GM18508 (cell line): ENCODE measurements around the gene NES.

Source experiments
- ATAC-seq: cut with Tn5 transposase; IDR thresholded peaks from one replicate; pipeline ENCODE4 v1.9.1; 2021; ENCODE audit warnings: moderate number of reproducible peaks; ENCODE audit not compliant: insufficient read depth, unreplicated experiment

The NES gene

DNA sequence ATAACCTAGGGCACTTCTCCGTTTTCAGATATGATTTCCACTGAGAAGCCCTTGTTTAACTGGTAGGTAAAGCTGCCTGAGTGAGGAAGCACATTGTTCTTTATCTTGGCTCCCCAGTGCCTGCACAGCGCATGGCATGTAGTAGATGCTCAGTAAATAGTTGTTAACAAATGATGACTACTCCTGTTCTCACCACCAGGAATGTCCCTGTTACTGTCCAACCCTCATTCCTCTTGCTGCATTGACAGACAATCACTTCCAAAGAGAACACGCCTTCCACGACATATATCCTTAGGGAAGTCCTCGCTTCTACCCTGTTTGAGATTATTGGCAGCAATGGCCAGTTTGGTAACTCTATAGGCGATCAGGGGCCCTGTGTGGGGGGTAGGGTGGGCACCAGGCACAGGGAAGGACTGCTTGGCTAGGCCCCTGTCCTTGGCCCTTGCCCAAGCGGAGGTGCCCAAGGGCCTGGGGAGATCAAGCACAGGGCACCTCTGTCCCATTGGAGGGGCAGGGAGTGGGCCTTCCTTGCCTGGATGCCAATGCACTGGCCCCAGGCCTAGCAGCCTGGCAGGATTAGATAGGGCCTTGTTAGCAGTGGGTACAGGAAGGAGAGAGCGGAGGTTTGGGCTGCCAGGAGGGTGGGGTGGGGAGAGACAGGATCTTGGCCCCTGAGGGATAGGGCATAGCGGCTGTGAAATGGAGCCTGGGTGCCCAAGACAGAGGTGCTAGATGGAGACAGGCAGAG is 10.2 kb downstream of the NES start:
- ATAC-seq = no peak

DNA sequence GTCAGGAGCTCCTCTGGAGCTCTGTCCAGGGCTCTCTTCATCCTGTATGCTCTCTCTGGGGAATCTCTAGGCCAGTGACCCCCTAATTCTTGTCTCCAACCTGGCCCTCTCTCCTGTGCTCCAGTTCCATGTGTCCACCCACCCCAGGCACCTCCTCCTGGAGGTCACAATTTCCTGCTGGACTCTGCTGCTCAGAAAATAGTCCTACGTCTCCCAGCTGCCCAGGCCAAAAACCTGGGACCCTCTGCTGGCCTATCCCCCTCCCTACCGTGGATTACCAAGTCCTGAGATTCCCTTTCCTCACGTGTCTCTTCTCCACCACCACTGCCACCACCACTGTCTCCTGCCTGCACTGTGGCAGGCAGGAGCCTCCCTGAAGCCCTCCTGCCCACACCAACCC is 11.7 kb downstream of the NES start:
- ATAC-seq = no peak

DNA sequence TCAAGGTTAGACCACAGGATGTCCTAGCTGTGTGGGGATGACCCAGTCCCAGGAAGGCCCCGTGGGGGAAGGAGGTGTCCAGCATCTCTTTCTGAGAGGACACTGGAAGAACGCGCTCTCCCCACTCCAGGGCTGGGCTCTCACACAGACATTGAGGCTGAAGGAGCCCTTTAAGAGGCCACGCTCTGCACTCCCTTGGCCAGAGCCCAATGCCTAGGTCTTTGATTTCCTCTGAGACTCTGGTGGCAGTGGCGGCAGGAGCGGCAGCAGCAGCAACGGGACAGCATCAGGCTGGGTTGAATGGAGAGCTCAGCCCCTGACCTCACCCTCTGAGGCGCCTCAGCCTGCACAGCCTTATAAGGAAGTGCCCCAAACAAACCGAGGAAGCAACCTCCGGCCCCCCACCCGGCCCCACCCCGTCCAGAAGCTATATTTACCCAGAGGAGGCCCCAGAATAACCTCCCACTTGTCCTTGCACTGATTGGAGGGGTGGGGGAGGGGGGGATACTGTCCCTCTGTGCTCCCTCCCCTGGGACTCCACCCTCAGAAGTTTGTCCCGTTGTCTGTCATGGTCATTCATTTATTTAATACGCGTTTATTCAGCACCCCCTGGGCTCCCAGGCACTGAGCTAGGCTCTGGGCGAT is 12.3 kb downstream of the NES start:
- ATAC-seq = no peak

DNA sequence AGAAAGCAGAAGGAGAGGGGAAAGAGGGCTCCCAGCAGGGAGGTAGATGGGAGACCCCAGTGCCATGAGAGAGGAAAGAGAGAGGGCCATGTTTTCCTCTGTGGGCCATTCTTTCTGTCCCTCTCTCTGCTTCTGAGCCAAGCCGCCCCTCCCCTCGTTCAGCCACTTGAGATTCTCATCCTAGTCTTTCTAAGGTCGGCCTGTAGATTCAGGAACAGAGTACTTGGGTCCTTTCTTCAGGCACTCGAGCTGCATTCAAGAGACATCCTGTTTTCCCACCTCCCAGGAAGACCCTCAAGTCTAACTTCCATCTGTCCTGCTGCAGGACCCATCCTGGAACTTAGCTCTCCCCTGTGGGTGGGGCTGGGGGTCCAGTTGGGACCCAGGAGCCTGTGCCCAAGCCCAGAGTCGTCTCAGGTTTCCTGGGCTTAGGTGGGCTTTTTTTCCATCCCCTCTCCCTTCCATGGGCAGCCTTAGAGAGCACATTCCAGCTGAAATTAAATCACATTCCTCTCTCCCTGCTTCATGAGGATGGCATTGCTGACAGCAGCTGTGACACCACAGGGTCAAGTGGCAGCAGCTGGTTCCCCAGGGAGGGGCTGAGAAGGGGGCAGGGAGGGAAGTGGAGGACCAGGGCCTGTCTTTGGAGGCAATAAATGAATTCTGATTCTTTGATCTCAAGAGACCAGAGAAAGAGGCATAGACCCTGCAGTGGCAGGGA is 13.0 kb downstream of the NES start:
- no peak for ATAC-seq

DNA sequence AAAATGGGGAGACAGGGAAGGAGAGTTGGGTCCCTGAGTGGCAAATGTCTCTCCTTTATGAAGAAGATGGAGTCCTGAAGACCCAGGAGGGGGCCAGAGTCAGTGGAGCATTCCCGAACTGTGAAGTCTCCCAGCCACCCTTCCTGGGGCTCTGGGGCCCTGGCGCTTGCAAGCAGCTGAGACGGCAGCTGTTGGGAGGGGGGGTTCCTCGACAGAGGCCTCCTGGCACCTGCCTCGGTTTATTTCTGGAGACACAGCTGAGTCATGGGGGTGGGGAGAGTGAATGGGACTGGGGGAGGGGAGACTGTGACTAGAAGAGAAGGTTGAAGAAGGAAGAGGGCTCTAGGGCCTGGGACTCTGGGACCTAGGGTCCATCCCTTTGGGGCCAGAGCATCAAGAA is 14.0 kb downstream of the NES start:
- no peak for ATAC-seq

DNA sequence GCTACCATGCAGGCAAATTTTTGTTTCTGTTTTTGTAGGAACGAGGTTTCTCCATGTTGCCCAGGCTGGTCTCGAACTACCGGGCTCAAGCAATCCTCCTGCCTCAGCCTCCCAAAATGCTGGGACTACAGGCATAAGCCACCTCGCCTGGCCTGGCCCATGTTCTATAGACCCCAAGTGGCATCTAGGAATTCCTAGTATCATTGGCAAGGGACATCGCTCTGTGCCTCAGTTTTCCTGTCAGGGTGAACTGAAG is 14.5 kb downstream of the NES start:
- no peak for ATAC-seq

DNA sequence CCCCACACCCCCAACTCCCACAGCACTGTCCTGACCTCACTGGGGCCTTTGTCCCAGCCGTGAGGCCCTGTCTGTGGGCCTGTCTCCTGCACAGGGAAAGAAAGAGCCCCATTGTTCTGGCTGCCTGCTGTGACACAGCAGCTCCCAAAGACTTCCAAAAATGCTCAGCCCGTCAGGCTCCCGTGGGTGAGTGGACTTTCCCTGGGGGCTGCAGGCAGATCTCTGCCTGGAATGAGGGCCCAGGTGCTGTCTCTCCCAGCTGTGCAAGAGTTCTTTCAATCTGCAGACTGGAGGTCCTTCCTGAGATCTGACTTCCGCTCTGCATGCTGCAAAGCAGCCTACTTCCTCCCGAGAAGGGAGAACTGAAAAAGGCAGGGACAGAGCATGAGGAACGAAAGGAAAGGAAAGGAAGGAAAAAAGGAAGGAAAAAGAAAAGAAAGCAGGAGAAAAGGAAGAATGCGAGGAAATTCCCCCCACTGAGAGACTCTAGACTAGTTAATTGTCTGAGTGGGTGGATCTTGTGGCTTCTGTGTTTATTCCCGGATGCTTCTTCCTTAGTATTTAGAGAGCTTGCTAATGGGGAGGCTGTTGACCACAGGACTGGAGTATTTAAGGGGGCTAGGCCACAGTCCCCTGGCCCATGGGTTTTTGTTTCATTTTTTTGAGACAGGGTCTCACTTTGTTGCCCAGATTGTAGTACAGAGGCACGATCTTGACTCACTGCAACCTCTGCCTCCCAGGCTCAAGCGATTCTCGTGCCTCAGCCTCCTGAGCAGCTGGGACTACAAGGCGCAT is 15.0 kb downstream of the NES start:
- ATAC-seq = no peak

DNA sequence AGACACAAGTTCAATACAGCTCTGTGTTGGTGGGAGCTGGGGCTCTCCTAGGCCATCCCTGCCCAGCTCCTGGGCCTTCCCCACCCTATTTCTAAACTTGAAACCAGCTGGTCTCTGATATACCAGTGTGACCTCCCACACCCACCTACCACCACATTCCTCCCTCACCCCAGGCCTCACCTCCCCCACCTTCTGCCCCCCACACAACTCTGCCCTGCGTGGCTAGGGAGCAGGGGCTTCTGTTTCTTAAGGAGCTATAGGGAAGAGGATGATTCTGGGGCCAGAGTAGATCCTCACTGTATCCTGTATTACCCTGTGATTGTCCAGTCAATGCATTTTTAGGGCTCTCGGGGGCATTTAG is 16.5 kb downstream of the NES start:
- ATAC-seq = no peak

DNA sequence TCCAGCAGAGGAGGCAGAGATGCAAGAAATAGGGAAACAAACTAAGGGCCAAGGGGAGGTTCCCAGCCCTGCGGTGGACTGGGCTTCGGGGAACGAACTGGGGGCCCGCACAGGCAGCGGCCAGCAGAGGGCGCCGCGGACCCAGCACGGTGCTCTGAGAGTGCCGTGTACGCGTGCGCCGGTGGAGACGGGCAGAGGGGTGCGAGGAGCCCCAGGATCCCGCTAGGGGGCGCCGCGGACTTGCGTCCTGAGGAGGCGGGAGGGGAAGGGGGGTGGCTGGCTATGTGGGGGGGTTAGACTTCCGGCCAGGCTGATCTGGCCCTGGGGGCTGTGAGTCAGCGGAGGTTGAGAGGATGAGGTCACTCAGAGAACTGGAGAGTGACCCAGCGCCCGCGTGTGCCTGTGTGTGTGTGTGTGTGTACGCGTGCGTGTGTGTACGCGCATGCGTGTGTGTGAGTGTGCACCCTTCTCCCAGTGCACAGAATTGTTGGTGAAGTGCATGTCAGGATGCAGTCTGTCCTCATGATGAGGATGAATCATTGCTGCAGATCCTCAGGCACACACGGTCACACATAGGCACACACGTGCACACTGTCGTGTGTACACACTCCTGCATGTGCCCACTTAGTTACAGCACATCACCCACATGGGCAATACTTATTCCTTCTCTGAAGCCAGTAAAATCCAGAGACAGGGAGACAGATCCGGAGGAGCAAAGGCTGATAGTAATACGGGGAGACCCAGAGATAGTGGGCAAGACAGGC is 17.0 kb downstream of the NES start:
- ATAC-seq = no peak

DNA sequence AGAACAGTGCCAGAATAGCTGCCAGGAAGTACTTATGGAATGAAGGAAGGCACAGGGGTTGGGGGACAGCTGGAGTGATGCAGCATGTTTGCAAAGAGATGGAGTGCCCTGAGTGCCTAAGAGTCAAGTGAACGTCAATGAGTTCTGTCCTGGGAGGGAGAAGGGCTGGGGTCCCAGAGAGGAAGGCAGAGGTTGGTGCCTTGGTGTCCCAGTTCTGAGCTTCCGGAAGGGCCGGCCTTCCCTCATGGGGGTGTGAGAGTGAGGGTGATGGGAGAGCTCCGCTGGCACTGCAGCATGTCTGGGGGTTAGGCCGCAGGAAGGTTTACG is 17.6 kb downstream of the NES start:
- ATAC-seq = no peak

DNA sequence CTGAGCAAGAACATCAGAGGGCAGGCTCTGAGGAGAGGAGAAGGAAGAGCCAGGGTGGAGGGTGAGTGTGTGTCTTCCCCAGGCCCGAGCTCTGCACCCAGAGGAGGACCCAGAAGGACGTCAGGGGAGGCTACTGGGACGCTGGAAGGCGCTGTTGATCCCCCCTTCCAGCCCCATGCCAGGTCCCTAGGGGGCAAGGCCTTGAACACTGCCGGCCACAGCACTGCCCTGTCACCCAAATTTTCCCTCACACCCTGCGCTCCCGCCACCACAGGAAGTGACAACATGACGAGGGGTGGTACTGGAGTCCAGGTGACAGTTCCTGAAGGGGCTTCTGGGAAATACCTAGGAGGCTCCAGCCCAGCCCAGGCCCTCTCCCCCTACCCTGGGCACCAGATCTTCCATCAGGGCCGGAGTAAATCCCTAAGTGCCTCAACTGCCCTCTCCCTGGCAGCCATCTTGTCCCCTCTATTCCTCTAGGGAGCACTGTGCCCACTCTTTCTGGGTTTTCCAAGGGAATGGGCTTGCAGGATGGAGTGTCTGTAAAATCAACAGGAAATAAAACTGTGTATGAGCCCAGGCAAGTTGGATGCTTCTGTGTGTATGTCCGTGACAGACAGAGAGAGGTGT is 18.1 kb downstream of the NES start:
- ATAC-seq = no peak

DNA sequence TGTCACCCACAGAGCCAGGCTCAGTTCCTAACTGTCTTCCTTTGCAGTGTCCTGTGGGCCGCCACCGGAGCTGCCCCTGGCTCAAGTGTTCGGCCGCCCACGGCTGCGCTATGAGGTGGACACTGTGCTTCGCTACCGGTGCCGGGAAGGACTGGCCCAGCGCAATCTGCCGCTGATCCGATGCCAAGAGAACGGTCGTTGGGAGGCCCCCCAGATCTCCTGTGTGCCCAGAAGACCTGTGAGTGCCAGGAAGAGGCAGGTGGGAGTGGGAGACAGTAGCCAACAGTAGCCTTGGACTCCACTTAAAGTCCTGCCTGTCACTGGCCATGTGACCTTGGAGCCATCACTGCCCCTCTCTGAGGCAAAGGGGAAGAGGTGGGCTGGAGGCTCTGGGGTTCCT is 18.7 kb downstream of the NES start:
- ATAC-seq = no peak

DNA sequence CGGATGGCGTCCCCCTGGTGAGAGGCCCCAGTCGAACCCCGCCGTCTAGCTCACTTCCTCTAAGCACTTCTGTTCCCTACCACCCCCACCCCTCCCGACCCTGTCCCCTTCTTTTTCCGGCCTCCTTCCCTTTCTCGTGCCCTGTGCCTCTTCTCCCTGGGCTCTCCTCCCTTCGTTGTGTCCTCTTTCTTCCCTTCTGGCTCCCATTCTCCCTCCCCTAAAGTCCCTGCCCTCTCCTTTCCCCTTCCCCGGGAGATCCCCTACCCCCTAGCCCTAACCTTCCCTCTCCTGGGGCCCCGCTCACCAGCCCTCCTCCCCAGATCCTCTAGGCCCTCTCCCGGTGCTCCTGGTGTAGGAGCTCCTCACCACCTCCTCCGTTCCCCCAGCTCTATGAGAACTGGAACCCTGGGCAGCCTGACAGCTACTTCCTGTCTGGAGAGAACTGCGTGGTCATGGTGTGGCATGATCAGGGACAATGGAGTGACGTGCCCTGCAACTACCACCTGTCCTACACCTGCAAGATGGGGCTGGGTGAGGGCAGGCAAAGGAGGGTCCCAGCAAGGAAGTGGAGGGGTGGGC is 19.4 kb downstream of the NES start:
- ATAC-seq = no peak

DNA sequence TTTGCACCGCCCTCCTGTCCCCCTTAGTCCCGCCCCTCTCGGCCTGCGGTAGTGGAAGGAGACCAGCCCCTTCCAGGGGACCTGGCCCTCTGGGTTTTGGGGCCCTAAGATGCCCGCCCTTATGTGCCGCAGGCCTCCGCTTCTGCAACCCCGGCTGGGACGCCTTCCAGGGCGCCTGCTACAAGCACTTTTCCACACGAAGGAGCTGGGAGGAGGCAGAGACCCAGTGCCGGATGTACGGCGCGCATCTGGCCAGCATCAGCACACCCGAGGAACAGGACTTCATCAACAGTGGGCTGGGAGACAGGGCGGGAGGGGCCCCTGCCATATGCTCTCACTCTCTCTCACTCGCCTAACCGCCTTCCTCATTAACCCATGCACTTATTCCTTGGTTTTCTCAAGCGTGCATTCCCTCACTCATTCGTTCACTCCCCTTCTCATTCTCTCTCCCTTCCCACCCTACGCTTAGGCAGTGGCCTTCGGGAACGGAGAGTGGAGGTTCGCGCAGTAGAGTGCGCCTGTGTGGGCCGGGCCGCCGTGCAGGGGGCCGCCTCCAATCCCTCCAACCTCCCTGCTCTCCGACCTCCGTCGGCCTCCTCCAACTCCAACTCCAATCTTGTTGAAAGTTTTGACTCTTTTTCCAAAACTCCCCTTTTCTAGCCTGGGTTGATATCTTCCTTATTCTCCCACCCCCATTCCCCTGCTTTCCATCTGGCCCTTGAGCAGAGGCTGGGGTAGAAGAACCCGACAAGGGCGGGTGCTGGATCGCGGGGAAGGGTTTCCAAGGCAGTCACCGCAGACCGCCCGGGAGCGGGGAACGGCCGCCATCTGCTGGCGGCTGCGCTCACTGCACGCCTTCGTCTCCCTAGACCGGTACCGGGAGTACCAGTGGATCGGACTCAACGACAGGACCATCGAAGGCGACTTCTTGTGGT is 20.1 kb downstream of the NES start:
- ATAC-seq = no peak

DNA sequence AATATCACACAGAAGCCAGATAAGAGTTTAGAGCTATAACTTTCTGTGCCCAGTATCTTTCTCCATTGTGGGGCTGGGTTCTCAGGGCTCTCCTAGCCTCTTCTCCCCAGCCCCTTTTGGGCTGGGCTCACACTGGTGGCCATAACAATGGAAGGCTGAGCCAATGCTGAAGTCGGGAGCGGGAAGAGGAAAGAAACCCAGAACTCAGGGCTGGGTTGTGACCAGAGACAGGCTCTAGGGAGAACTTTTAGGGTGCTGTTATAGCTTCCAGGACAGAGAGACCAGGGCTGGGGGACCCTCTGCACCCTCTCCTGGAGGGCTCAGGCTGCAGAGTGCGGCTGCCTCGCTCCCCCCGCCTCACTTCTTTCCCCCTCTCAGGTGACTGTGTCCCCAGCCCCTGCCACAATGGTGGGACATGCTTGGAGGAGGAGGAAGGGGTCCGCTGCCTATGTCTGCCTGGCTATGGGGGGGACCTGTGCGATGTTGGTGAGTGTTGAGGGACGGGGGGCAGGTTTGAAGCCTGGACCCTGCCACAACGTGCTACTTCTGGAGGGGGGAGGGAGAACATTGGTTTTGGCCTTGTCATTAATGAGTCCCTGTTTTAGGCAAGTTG is 21.2 kb downstream of the NES start:
- ATAC-seq = no peak

DNA sequence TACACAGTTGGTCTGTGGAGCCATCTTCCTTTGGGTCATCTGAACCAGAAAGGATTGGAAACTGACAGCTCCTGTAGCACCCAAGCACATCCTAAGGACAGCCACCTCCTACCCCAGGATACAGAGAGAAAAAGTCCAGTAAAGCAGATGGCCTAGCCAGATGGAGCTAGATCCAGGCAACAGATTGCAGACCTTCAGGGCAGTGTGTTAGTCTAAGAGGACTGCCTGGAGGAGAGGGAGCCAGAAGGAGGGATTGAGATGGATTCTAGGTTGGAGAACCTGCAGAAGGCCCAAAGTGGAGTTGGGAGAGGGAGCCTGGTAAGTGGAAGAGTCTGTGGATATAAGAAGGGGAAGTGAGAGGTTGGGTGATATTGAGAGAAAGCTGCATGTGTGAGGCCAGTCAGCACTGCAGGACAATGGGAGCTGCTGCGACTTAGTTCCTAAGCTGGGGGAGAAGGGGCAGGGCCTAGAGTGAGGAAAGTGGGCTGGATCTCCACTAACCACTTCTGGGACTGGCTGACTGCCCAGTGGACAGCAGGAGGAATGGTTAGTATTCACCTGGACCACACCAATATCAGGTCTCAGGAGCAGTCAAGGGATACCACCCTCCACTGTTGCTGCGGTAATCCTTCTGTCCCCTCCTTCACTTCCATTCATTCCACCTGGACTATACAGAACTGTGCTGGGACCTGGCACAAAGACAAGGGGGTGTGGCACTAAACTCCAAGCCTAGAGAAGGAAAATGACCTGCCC is 21.9 kb downstream of the NES start:
- ATAC-seq = no peak

DNA sequence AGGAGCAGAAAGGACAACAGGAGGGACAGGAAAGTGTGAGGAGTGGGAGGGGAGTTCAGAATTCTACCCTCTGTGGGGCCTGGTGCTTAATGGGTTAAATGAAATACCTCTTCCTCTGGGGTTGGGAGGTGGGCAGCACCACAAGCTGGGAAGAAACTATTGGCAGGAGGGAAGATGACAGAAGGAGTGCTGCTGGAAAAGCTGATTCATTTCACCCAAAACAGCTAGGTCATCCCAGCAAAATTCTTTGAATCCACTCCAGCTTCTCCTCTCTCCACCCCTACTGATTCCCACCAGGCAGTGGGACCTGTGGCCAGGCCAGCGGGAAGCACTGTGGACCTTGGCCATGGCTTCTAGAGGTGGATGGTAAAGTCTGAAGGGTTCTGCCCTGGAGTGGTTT is 22.5 kb downstream of the NES start:
- ATAC-seq = no peak

DNA sequence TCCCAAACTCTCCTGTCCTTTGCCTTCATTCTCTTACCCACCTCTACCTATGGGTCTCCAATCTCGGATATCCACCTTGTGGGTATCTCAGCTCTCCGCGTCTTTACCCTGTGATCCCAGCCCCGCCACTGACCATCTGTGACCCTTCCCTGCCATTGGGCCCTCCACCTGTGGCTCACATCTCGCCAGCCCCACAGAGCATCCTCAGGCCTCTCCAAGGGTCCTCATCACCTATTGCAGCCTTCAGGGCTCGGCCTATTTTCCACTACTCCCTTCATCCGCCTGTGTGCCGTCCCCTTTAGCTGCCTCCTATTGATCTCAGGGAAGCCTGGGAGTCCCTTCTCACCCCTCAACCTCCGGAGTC is 24.2 kb downstream of the NES start:
- ATAC-seq = no peak
